GM23338 (cell line): ENCODE results near the gene SDHAF2. TPM values are rescaled to one million over a fixed set of nuclear protein-coding genes. Genes with fewer than 3 reads are reported as not detected.

ENCODE experiments used
- ATAC-seq: fragments of 200-7000 bp; cut with Tn5 transposase; 3 replicates; pipeline ENCODE4 v1.9.1; 2020
- DNase-seq: peaks from one replicate; pipeline ENCODE4 v3.0.0-alpha.2; 2015; ENCODE audit warnings: low spot score
- H2AFZ ChIP-seq: fragments of 200-600 bp; sonication (generic); 2 replicates; pipeline ENCODE4 v1.8.0; 2016; ENCODE audit warnings: antibody characterized with exemption, mild to moderate bottlenecking, moderate library complexity
- H3F3A ChIP-seq: fragments of 200-600 bp; sonication (generic); replicated peaks from 2 replicates; pipeline ENCODE4 v1.8.0; 2017; ENCODE audit warnings: antibody characterized with exemption, mixed run types, low read depth
- H3K27ac ChIP-seq: fragments of 200-600 bp; sonication (generic); 2 replicates; pipeline ENCODE4 v1.6.1; 2016; ENCODE audit warnings: low read depth
- H3K27me3 ChIP-seq: fragments of 200-600 bp; sonication (generic); 2 replicates; pipeline ENCODE4 v1.8.0; 2016; ENCODE audit warnings: mild to moderate bottlenecking, mixed run types, moderate library complexity; ENCODE audit not compliant: insufficient read depth
- H3K36me3 ChIP-seq: fragments of 200-600 bp; sonication (generic); 2 replicates; pipeline ENCODE4 v1.8.0; 2016; ENCODE audit warnings: mild to moderate bottlenecking; ENCODE audit not compliant: insufficient read depth
- H3K4me1 ChIP-seq: fragments of 200-600 bp; sonication (generic); 2 replicates; pipeline ENCODE4 v1.8.0; 2016; ENCODE audit warnings: mild to moderate bottlenecking, moderate library complexity; ENCODE audit not compliant: insufficient read depth
- H3K4me2 ChIP-seq: fragments of 200-600 bp; sonication (generic); 2 replicates; pipeline ENCODE4 v1.7.1; 2017; ENCODE audit warnings: mixed run types
- H3K4me3 ChIP-seq: fragments of 200-600 bp; sonication (generic); 2 replicates; pipeline ENCODE4 v1.6.1; 2016; ENCODE audit warnings: mixed run types
- H3K79me2 ChIP-seq: fragments of 200-600 bp; sonication (generic); replicated peaks from 2 replicates; pipeline ENCODE4 v1.8.0; 2017; ENCODE audit warnings: mild to moderate bottlenecking; ENCODE audit not compliant: insufficient read depth
- H3K9me2 ChIP-seq: fragments of 200-600 bp; sonication (generic); 2 replicates; pipeline ENCODE4 v1.8.0; 2017; ENCODE audit not compliant: insufficient read depth
- H4K20me1 ChIP-seq: fragments of 200-600 bp; sonication (generic); replicated peaks from 2 replicates; pipeline ENCODE4 v1.8.0; 2017; ENCODE audit warnings: mild to moderate bottlenecking; ENCODE audit not compliant: insufficient read depth
- H3K27ac Mint-ChIP-seq: 2 replicates; pipeline ENCODE4 v1.8.0; 2020; ENCODE audit warnings: inconsistent platforms, mild to moderate bottlenecking, moderate library complexity, mixed read lengths
- H3K27me3 Mint-ChIP-seq: 3 replicates; pipeline ENCODE4 v1.8.0; 2022; ENCODE audit warnings: low read depth, mild to moderate bottlenecking, moderate library complexity, mixed read lengths, inconsistent platforms; ENCODE audit not compliant: insufficient read depth, poor library complexity
- H3K36me3 Mint-ChIP-seq: 3 replicates; pipeline ENCODE4 v1.8.0; 2021; ENCODE audit warnings: low read depth, mild to moderate bottlenecking, inconsistent platforms, moderate library complexity, mixed read lengths
- H3K4me1 Mint-ChIP-seq: 3 replicates; pipeline ENCODE4 v1.8.0; 2020; ENCODE audit warnings: mild to moderate bottlenecking, inconsistent platforms, mixed read lengths
- H3K4me3 Mint-ChIP-seq: 3 replicates; pipeline ENCODE4 v1.8.0; 2021; ENCODE audit warnings: moderate library complexity, mild to moderate bottlenecking, inconsistent platforms, mixed read lengths
- H3K9me3 Mint-ChIP-seq: 3 replicates; pipeline ENCODE4 v1.8.0; 2020; ENCODE audit warnings: moderate library complexity, mild to moderate bottlenecking, inconsistent platforms, mixed read lengths
- CTCF ChIP-seq, 2 experiments: fragments of 200-600 bp in 1 of 2; sonication (generic) in 1 of 2; conservative IDR thresholded peaks; 2 replicates each; pipeline versions ENCODE4 v1.5.1 to v1.6.1; 2016 to 2017; ENCODE audit warnings: antibody characterized with exemption in 2 of 2, low read depth in 2 of 2, mild to moderate bottlenecking in 2 of 2, moderate library complexity in 1 of 2
- ETS1 ChIP-seq: IDR thresholded peaks from 2 replicates; pipeline ENCODE4 v1.6.1; 2016; ENCODE audit warnings: antibody characterized with exemption
- JUNB ChIP-seq: IDR thresholded peaks from one replicate; pipeline ENCODE4 v1.6.1; 2016; ENCODE audit warnings: antibody characterized with exemption; ENCODE audit not compliant: unreplicated experiment
- NANOG ChIP-seq: IDR thresholded peaks from 2 replicates; pipeline ENCODE4 v1.6.1; 2016; ENCODE audit warnings: antibody characterized with exemption, borderline replicate concordance
- REST ChIP-seq: IDR thresholded peaks from one replicate; pipeline ENCODE4 v1.6.1; 2018; ENCODE audit warnings: antibody characterized with exemption; ENCODE audit not compliant: unreplicated experiment
- STAT1 ChIP-seq: IDR thresholded peaks from one replicate; pipeline ENCODE4 v1.6.1; 2016; ENCODE audit warnings: antibody characterized with exemption; ENCODE audit not compliant: unreplicated experiment
- ZNF114 ChIP-seq: fragments of 250-450 bp; sonication (Bioruptor Pico); IDR thresholded peaks from 2 replicates; pipeline ENCODE4 v1.5.0; 2020; ENCODE audit warnings: mild to moderate bottlenecking, moderate library complexity
- polyA plus RNA-seq: library from polyadenylated mRNA; unstranded; fragments of >200 nt; fragmentation: Nextera tagmentation; extraction: Ambion mirVana; gene quantifications from 2 replicates; pipeline ENCODE4 v1.2.1, GENCODE V29; 2016
- total RNA-seq: library from RNA; depleted of rRNA; stranded (reverse); fragments of >200 nt; shearing (Covaris generic); gene quantifications from 2 replicates; pipeline ENCODE4 v1.2.3, GENCODE V29; 2014
- TF ChIP-seq, protein P1 (sequence below): fragments of 250-450 bp; sonication (Bioruptor Pico); IDR thresholded peaks from 2 replicates; pipeline ENCODE4 v1.5.0; 2020; ENCODE audit warnings: mild to moderate bottlenecking, moderate library complexity

The SDHAF2 gene
- total and polyA plus RNA-seq, 2 experiments from 2014 or later: 53.8 to 57.0 TPM

GRCh38 chr11:61472868-61473267 lies 42.9 kb downstream of the SDHAF2 start:
- Histone ChIP-seq H3K79me2 (no peaks in the 10 kb centered on the region), H3K27ac (no peak overlapping the region), H3K4me1 (peaks cover 1% of the 10 kb centered on the region; the same call in 1 of the 2 replicates), H3K36me3 (no peaks in the 10 kb centered on the region), H3K27me3 (no peaks in the 10 kb centered on the region), H3K9me2 (no peaks in the 10 kb centered on the region), H3F3A (0 out of 2 replicates have a peak, but pooled peaks cover 2% of the 10 kb centered on the region), H2AFZ (no peak overlapping the region), H4K20me1 (peaks cover 3% of the 10 kb centered on the region; the same call in 1 of the 2 replicates), H3K4me3 (no peak overlapping the region), H3K4me2 (no peak overlapping the region)
- Mint-ChIP-seq H3K27ac (no peak overlapping the region), H3K36me3 (peaks cover 4% of the 10 kb centered on the region; the same call in 2 of the 3 replicates), H3K27me3 (peaks cover 4% of the 10 kb centered on the region), H3K9me3 (no peaks in the 10 kb centered on the region), H3K4me1 (peaks cover 2% of the 10 kb centered on the region; the same call in 1 of the 3 replicates), H3K4me3 (no peak overlapping the region)
- TF ChIP-seq NANOG (no peak), JUNB (no peak), REST (no peak), ZNF114 (CRISPR knock-in tag) (no peak), STAT1 (no peak), ETS1 (no peak), CTCF (conservative IDR thresholded peaks at IDR 0.05; ENCODE audit: low read depth in 2 of 2) (no peak)
- TF ChIP-seq, protein P1, sequence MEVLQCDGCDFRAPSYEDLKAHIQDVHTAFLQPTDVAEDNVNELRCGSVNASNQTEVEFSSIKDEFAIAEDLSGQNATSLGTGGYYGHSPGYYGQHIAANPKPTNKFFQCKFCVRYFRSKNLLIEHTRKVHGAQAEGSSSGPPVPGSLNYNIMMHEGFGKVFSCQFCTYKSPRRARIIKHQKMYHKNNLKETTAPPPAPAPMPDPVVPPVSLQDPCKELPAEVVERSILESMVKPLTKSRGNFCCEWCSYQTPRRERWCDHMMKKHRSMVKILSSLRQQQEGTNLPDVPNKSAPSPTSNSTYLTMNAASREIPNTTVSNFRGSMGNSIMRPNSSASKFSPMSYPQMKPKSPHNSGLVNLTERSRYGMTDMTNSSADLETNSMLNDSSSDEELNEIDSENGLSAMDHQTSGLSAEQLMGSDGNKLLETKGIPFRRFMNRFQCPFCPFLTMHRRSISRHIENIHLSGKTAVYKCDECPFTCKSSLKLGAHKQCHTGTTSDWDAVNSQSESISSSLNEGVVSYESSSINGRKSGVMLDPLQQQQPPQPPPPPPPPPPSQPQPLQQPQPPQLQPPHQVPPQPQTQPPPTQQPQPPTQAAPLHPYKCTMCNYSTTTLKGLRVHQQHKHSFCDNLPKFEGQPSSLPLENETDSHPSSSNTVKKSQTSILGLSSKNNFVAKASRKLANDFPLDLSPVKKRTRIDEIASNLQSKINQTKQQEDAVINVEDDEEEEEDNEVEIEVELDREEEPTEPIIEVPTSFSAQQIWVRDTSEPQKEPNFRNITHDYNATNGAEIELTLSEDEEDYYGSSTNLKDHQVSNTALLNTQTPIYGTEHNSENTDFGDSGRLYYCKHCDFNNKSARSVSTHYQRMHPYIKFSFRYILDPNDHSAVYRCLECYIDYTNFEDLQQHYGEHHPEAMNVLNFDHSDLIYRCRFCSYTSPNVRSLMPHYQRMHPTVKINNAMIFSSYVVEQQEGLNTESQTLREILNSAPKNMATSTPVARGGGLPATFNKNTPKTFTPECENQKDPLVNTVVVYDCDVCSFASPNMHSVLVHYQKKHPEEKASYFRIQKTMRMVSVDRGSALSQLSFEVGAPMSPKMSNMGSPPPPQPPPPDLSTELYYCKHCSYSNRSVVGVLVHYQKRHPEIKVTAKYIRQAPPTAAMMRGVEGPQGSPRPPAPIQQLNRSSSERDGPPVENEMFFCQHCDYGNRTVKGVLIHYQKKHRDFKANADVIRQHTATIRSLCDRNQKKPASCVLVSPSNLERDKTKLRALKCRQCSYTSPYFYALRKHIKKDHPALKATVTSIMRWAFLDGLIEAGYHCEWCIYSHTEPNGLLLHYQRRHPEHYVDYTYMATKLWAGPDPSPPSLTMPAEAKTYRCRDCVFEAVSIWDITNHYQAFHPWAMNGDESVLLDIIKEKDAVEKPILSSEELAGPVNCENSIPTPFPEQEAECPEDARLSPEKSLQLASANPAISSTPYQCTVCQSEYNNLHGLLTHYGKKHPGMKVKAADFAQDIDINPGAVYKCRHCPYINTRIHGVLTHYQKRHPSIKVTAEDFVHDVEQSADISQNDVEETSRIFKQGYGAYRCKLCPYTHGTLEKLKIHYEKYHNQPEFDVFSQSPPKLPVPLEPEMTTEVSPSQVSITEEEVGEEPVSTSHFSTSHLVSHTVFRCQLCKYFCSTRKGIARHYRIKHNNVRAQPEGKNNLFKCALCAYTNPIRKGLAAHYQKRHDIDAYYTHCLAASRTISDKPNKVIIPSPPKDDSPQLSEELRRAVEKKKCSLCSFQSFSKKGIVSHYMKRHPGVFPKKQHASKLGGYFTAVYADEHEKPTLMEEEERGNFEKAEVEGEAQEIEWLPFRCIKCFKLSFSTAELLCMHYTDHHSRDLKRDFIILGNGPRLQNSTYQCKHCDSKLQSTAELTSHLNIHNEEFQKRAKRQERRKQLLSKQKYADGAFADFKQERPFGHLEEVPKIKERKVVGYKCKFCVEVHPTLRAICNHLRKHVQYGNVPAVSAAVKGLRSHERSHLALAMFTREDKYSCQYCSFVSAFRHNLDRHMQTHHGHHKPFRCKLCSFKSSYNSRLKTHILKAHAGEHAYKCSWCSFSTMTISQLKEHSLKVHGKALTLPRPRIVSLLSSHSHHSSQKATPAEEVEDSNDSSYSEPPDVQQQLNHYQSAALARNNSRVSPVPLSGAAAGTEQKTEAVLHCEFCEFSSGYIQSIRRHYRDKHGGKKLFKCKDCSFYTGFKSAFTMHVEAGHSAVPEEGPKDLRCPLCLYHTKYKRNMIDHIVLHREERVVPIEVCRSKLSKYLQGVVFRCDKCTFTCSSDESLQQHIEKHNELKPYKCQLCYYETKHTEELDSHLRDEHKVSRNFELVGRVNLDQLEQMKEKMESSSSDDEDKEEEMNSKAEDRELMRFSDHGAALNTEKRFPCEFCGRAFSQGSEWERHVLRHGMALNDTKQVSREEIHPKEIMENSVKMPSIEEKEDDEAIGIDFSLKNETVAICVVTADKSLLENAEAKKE (CRISPR knock-in tag): no peak
- ATAC-seq (no peak), DNase-seq (no peak)
